Endothelial cell of umbilical vein (primary cell): ENCODE results near the gene CLPSL2. TPM values are rescaled to one million over a fixed set of nuclear protein-coding genes. Genes with fewer than 3 reads are reported as not detected.

ENCODE experiments used
- BruUV-seq: library from RNA; stranded (reverse); fragments of 400-500 nt; replicated peaks from 2 replicates; lab custom pipeline; 2021; lab: Mats Ljungman, UMichigan
- CTCF ChIA-PET: fragments of 300-600, 350-600 bp; sonication (Branson Sonifier 250); formaldehyde crosslinking; loops from one replicate; lab custom pipeline; 2021; ENCODE audit warnings: antibody characterized with exemption, inconsistent platforms; lab: Charles Lee
- POLR2A ChIA-PET: fragments of 300-600, 350-600 bp; sonication (Branson Sonifier 250); formaldehyde crosslinking; loops from one replicate; lab custom pipeline; 2021; ENCODE audit warnings: antibody characterized with exemption, inconsistent platforms; lab: Charles Lee
- DNase-seq: peaks from one replicate; pipeline ENCODE4 v3.0.0-alpha.2; 2011; ENCODE audit warnings: low read depth, low spot score
- FAIRE-seq: peaks from 2 replicates; lab custom pipeline; 2011; peaks lifted over from hg19 to GRCh38; lab: Jason Lieb, UNC
- H2AFZ ChIP-seq: 2 replicates; pipeline ENCODE4 v1.6.0; 2012; ENCODE audit warnings: low read depth, low read length, control low read depth, inconsistent platforms
- H3K27ac ChIP-seq: 2 replicates; pipeline ENCODE4 v1.5.1; 2011; ENCODE audit warnings: low read depth, mild to moderate bottlenecking, control low read depth, low read length, moderate library complexity; ENCODE audit not compliant: insufficient read depth
- H3K27me3 ChIP-seq, 2 experiments: 2 replicates each; pipeline versions ENCODE4 v1.6.0 to v1.6.1; 2011; ENCODE audit warnings: low read length in 2 of 2, mixed read lengths in 1 of 2; ENCODE audit not compliant: control insufficient read depth in 2 of 2, insufficient read depth in 2 of 2
- H3K36me3 ChIP-seq, 2 experiments: 2 replicates in 1 of 2; 3 replicates in 1 of 2; pipeline ENCODE4 v1.5.1; 2011; ENCODE audit warnings: low read length in 2 of 2, mild to moderate bottlenecking in 1 of 2, moderate library complexity in 1 of 2; ENCODE audit not compliant: control insufficient read depth in 2 of 2, insufficient read depth in 2 of 2; ENCODE audit errors: extremely low read depth in 1 of 2
- H3K4me1 ChIP-seq: 3 replicates; pipeline ENCODE4 v1.5.1; 2011; ENCODE audit warnings: mild to moderate bottlenecking, low read length; ENCODE audit not compliant: control insufficient read depth, insufficient read depth; ENCODE audit errors: extremely low read depth
- H3K4me2 ChIP-seq: 2 replicates; pipeline ENCODE4 v1.6.1; 2011; ENCODE audit warnings: low read length, control low read depth, mixed read lengths; ENCODE audit not compliant: insufficient read depth
- H3K4me3 ChIP-seq, 3 experiments: fragments of 200-600 bp in 1 of 3; sonication (generic), shearing (Covaris generic) in 1 of 3; replicated peaks in 1 of 3; 2 replicates each; pipeline ENCODE4 v1.5.1; 2011 to 2016; ENCODE audit warnings: control low read depth in 3 of 3, low read length in 3 of 3, mild to moderate bottlenecking in 2 of 3, inconsistent platforms in 1 of 3, low read depth in 1 of 3, moderate library complexity in 1 of 3; ENCODE audit not compliant: insufficient read depth in 1 of 3
- H3K79me2 ChIP-seq: 2 replicates; pipeline ENCODE4 v1.6.0; 2012; ENCODE audit warnings: low read length, inconsistent platforms; ENCODE audit not compliant: control insufficient read depth, insufficient read depth
- H3K9ac ChIP-seq: replicated peaks from 2 replicates; pipeline ENCODE3; 2011; ENCODE audit warnings: low read length, control low read depth; ENCODE audit not compliant: insufficient read depth; ENCODE audit errors: extremely low read depth
- H3K9me1 ChIP-seq: replicated peaks from 3 replicates; pipeline ENCODE4 v1.6.0; 2011; ENCODE audit warnings: mild to moderate bottlenecking, low read length; ENCODE audit not compliant: control insufficient read depth, insufficient read depth; ENCODE audit errors: extremely low read depth
- H3K9me3 ChIP-seq: replicated peaks from 2 replicates; pipeline ENCODE4 v1.5.1; 2012; ENCODE audit warnings: low read length, inconsistent platforms; ENCODE audit not compliant: control insufficient read depth, insufficient read depth
- H4K20me1 ChIP-seq: replicated peaks from 2 replicates; pipeline ENCODE3; 2011; ENCODE audit warnings: mild to moderate bottlenecking, low read length; ENCODE audit not compliant: control insufficient read depth, insufficient read depth; ENCODE audit errors: extremely low read depth
- CTCF ChIP-seq, 2 donors: IDR thresholded peaks; 1 replicate in 1 of 2; 2 replicates in 1 of 2; pipeline ENCODE4 v1.5.1; 2011; ENCODE audit warnings: low read length in 2 of 2, mild to moderate bottlenecking in 2 of 2, moderate library complexity in 2 of 2, control low read depth in 1 of 2, inconsistent platforms in 1 of 2, low read depth in 1 of 2; ENCODE audit not compliant: insufficient read depth in 1 of 2; ENCODE audit errors: extremely low read depth in 1 of 2
- EZH2 ChIP-seq: IDR thresholded peaks from 2 replicates; pipeline ENCODE4 v1.6.1; 2012; ENCODE audit warnings: borderline replicate concordance, low read depth, mild to moderate bottlenecking, moderate library complexity, low read length, inconsistent platforms; ENCODE audit not compliant: severe bottlenecking
- FOS ChIP-seq: IDR thresholded peaks from 2 replicates; pipeline ENCODE4 v1.6.1; 2011; ENCODE audit warnings: mild to moderate bottlenecking, low read length, moderate library complexity, borderline replicate concordance; ENCODE audit not compliant: insufficient read depth
- GATA2 ChIP-seq: IDR thresholded peaks from 2 replicates; pipeline ENCODE4 v1.7.0; 2011; ENCODE audit warnings: low read depth, mild to moderate bottlenecking, moderate library complexity, mixed read lengths, low read length; ENCODE audit not compliant: insufficient read length, insufficient read depth
- JUN ChIP-seq: IDR thresholded peaks from 2 replicates; pipeline ENCODE4 v1.6.1; 2011; ENCODE audit warnings: borderline replicate concordance, low read depth; ENCODE audit not compliant: insufficient read length, insufficient read depth
- MAX ChIP-seq: IDR thresholded peaks from 2 replicates; pipeline ENCODE4 v1.6.1; 2011; ENCODE audit not compliant: insufficient read depth, insufficient read length
- MYC ChIP-seq: IDR thresholded peaks from one replicate; pipeline ENCODE4 v1.6.1; 2011; ENCODE audit warnings: mild to moderate bottlenecking, low read depth, low read length
- POLR2A ChIP-seq: IDR thresholded peaks from 2 replicates; pipeline ENCODE4 v1.6.1; 2012; ENCODE audit warnings: low read depth, mild to moderate bottlenecking, control low read depth, low read length
- POLR2AphosphoS5 ChIP-seq: IDR thresholded peaks from 2 replicates; pipeline ENCODE4 v1.6.1; 2012; ENCODE audit warnings: low read depth, mild to moderate bottlenecking, control low read depth, low read length, moderate library complexity; ENCODE audit not compliant: insufficient read depth
- dilution Hi-C: fragments of 300-500 bp; cut with MboI; formaldehyde crosslinking; loops from one replicate; pipeline ENCODE4 v1.15.0; 2019; ENCODE audit warnings: low sequenced_read_pairs; ENCODE audit not compliant: extremely low pct_ligation_motif_present
- intact Hi-C: fragments of 100-400 bp; cut with micrococcal nuclease; formaldehyde crosslinking; loops from one replicate; pipeline ENCODE4 v1.10.0; 2022
- polyA plus RNA-seq, 4 experiments: library from polyadenylated mRNA; depleted of rRNA in 3 of 4; stranded (reverse) in 3 of 4; unstranded in 1 of 4; fragments of >200 nt; gene quantifications; 2 replicates each; pipeline versions ENCODE4 v1.2.1 to v1.2.3, GENCODE V29; 2011 to 2012; ENCODE audit warnings: missing spikeins in 1 of 4
- total RNA-seq: library from RNA; stranded (reverse); gene quantifications from 2 replicates; pipeline ENCODE4 v1.2.3, GENCODE V29; 2021

Gene CLPSL2
- total and polyA plus RNA-seq, 2 donors (not counting 3 experiments of a cell fraction or from before 2014, with no cell fraction given) = not detected

- dilution Hi-C loops = no loop called here
- no peak for TF ChIP-seq EZH2
- TF ChIP-seq GATA2 = no peak
- no peak for TF ChIP-seq POLR2A
- no peak for TF ChIP-seq FOS
- TF ChIP-seq MAX = no peak
- no peak for TF ChIP-seq JUN
- TF ChIP-seq CTCF (IDR thresholded peaks at IDR 0.05; ENCODE audit: extremely low read depth in 1 of 2, insufficient read depth in 1 of 2, low read depth in 1 of 2, low read length in 2 of 2) = no peak
- no peak for TF ChIP-seq POLR2AphosphoS5
- TF ChIP-seq MYC = no peak
- peak overlapping the region; percentile 56 for H2AFZ ChIP-seq
- POLR2A ChIA-PET = no interaction called here
- no peaks in the 10 kb centered on the region for H3K9me3 ChIP-seq
- H3K36me3 ChIP-seq = no peaks in the 10 kb centered on the region
- H3K9ac ChIP-seq = peak overlapping the region; percentile 93
- H3K79me2 ChIP-seq = no peaks in the 10 kb centered on the region
- peak overlapping the region; percentile 88 for H3K27ac ChIP-seq
- H3K4me3 ChIP-seq = peak overlapping the region; percentile 51 to 73 (median 61)
- H3K4me1 ChIP-seq = peaks cover 39% of the 10 kb centered on the region
- H3K27me3 ChIP-seq = no peaks in the 10 kb centered on the region
- H3K9me1 ChIP-seq = no peaks in the 10 kb centered on the region
- CTCF ChIA-PET = interaction anchor here (0.9 to 1.5 kb wide), 4 partner anchors 40 to 209 kb away, joined by 3 to 4 read pairs (median 3); no protein-coding TSS in a partner anchor
- BruUV-seq = no TSS peak
- intact Hi-C loops = loop anchor here (10.0 kb wide), 1 partner anchor 437 kb away; the partner anchor contains the start of gene DEF6
- H4K20me1 ChIP-seq = no peaks in the 10 kb centered on the region
- FAIRE-seq = peak; percentile 89
- peak overlapping the region; percentile 56 for H3K4me2 ChIP-seq
- peak; percentile 85 for DNase-seq
Observed at GRCh38 chr6:35731414-35731735, 45.0 kb upstream of the CLPSL2 start.
